H1 (cell line): Measurements from ENCODE around the gene RNU11. TPM values are rescaled to one million over a fixed set of nuclear protein-coding genes. Genes with fewer than 3 reads are reported as not detected.

Source experiments
- CTCF ChIA-PET: fragments of 300-600 bp; sonication (Branson Sonifier 250); formaldehyde crosslinking; loops from one replicate; lab custom pipeline; 2021; ENCODE audit not compliant: partially characterized antibody; lab: Charles Lee
- POLR2A ChIA-PET: fragments of 300-600 bp; sonication (Branson Sonifier 250); formaldehyde crosslinking; loops from one replicate; lab custom pipeline; 2021; ENCODE audit warnings: inconsistent platforms; ENCODE audit not compliant: partially characterized antibody; lab: Charles Lee
- DNase-seq, 2 experiments: peaks; one replicate each; pipeline versions ENCODE4 v3.0.0 to v3.0.0-alpha.2; 2010 to 2022; ENCODE audit warnings: low spot score in 2 of 2, low read depth in 1 of 2, mixed read lengths in 1 of 2
- FAIRE-seq: peaks from 2 replicates; lab custom pipeline; 2011; peaks lifted over from hg19 to GRCh38; lab: Jason Lieb, UNC
- H2AFZ ChIP-seq: 2 replicates; pipeline ENCODE4 v1.8.1; 2012; ENCODE audit warnings: low read length, inconsistent platforms
- H2AK5ac ChIP-seq: 2 replicates; pipeline ENCODE4 v1.6.1; 2013; ENCODE audit warnings: low read depth, low read length
- H2BK120ac ChIP-seq: replicated peaks from 2 replicates; pipeline ENCODE3; 2013; ENCODE audit warnings: low read depth, low read length, inconsistent platforms
- H2BK12ac ChIP-seq: 2 replicates; pipeline ENCODE4 v1.6.1; 2013; ENCODE audit warnings: low read depth, low read length
- H2BK15ac ChIP-seq: 2 replicates; pipeline ENCODE4 v1.6.1; 2013; ENCODE audit warnings: low read length
- H2BK20ac ChIP-seq: 2 replicates; pipeline ENCODE4 v1.6.1; 2013; ENCODE audit warnings: low read length
- H2BK5ac ChIP-seq: 2 replicates; pipeline ENCODE4 v1.6.1; 2013; ENCODE audit warnings: low read depth, low read length
- H3K14ac ChIP-seq: 2 replicates; pipeline ENCODE4 v1.6.1; 2013; ENCODE audit warnings: inconsistent platforms; ENCODE audit not compliant: insufficient read length
- H3K18ac ChIP-seq: 2 replicates; pipeline ENCODE4 v1.6.1; 2013; ENCODE audit warnings: low read length; ENCODE audit errors: extremely low read depth
- H3K23ac ChIP-seq: 2 replicates; pipeline ENCODE4 v1.6.1; 2013; ENCODE audit warnings: inconsistent platforms; ENCODE audit not compliant: insufficient read length
- H3K23me2 ChIP-seq: 2 replicates; pipeline ENCODE4 v1.6.1; 2013; ENCODE audit warnings: low read depth, low read length
- H3K27ac ChIP-seq: 2 replicates; pipeline ENCODE4 v1.6.1; 2011; ENCODE audit warnings: low read depth, low read length, inconsistent platforms
- H3K27me3 ChIP-seq, 4 experiments: replicated peaks in 1 of 4; 1 replicate in 1 of 4; 2 replicates in 3 of 4; pipeline versions ENCODE4 v1.6.1 to v1.8.1; 2011 to 2013; ENCODE audit warnings: low read length in 3 of 4, mild to moderate bottlenecking in 3 of 4, inconsistent platforms in 2 of 4, mixed read lengths in 2 of 4, moderate library complexity in 1 of 4; ENCODE audit not compliant: control insufficient read depth in 3 of 4, insufficient read depth in 3 of 4; ENCODE audit errors: extremely low read depth in 1 of 4
- H3K36me3 ChIP-seq, 4 experiments: 2 replicates each; pipeline versions ENCODE4 v1.6.1 to v1.8.1; 2011 to 2013; ENCODE audit warnings: mild to moderate bottlenecking in 4 of 4, low read length in 3 of 4, moderate library complexity in 2 of 4, control low read depth in 1 of 4, inconsistent platforms in 1 of 4; ENCODE audit not compliant: insufficient read depth in 4 of 4, control insufficient read depth in 2 of 4
- H3K4ac ChIP-seq: replicated peaks from 2 replicates; pipeline ENCODE3; 2013; ENCODE audit warnings: low read length, low read depth, mixed read lengths, inconsistent platforms; ENCODE audit not compliant: insufficient read length
- H3K4me1 ChIP-seq, 4 experiments: replicated peaks in 1 of 4; 1 replicate in 1 of 4; 2 replicates in 3 of 4; pipeline versions ENCODE4 v1.6.1 to v1.8.1; 2011 to 2013; ENCODE audit warnings: low read length in 3 of 4, inconsistent platforms in 2 of 4, mixed read lengths in 1 of 4; ENCODE audit not compliant: insufficient read depth in 4 of 4, control insufficient read depth in 3 of 4
- H3K4me2 ChIP-seq, 2 experiments: 2 replicates each; pipeline versions ENCODE4 v1.6.1 to v1.8.1; 2011 to 2013; ENCODE audit warnings: low read depth in 2 of 2, low read length in 2 of 2, control low read depth in 1 of 2, inconsistent platforms in 1 of 2, mild to moderate bottlenecking in 1 of 2; ENCODE audit not compliant: insufficient read depth in 1 of 2
- H3K4me3 ChIP-seq, 4 experiments: fragments of 200-600, 300-600 bp in 1 of 4; sonication (generic), shearing (Covaris generic), sonication (Bioruptor Twin) in 1 of 4; 2 replicates each; pipeline versions ENCODE4 v1.5.1 to v1.8.1; 2011 to 2016; ENCODE audit warnings: low read length in 4 of 4, low read depth in 3 of 4, control low read depth in 2 of 4, inconsistent platforms in 2 of 4, mild to moderate bottlenecking in 2 of 4, mixed read lengths in 1 of 4, moderate library complexity in 1 of 4; ENCODE audit not compliant: insufficient read depth in 2 of 4; ENCODE audit errors: extremely low read depth in 1 of 4
- H3K56ac ChIP-seq: replicated peaks from 2 replicates; pipeline ENCODE3; 2013; ENCODE audit warnings: low read depth, mild to moderate bottlenecking, mixed read lengths, low read length, inconsistent platforms; ENCODE audit not compliant: insufficient read length
- H3K79me1 ChIP-seq: 2 replicates; pipeline ENCODE4 v1.6.1; 2013; ENCODE audit warnings: low read depth, low read length, control low read depth
- H3K79me2 ChIP-seq, 2 experiments: 2 replicates each; pipeline versions ENCODE4 v1.6.1 to v1.8.1; 2012 to 2013; ENCODE audit warnings: low read length in 2 of 2, mild to moderate bottlenecking in 2 of 2, inconsistent platforms in 1 of 2; ENCODE audit not compliant: insufficient read depth in 2 of 2, control insufficient read depth in 1 of 2
- H3K9ac ChIP-seq, 4 experiments: replicated peaks in 1 of 4; 1 replicate in 1 of 4; 2 replicates in 3 of 4; pipeline versions ENCODE4 v1.6.1 to v1.8.1; 2011 to 2013; ENCODE audit warnings: low read depth in 3 of 4, low read length in 3 of 4, control low read depth in 2 of 4, mild to moderate bottlenecking in 2 of 4, moderate library complexity in 2 of 4, inconsistent platforms in 1 of 4; ENCODE audit errors: extremely low read depth in 1 of 4
- H3K9me3 ChIP-seq, 2 experiments: 2 replicates each; pipeline versions ENCODE4 v1.6.1 to v1.8.1; 2012 to 2013; ENCODE audit warnings: mild to moderate bottlenecking in 2 of 2, moderate library complexity in 2 of 2, control low read depth in 1 of 2, inconsistent platforms in 1 of 2, low read depth in 1 of 2, low read length in 1 of 2, mixed read lengths in 1 of 2; ENCODE audit not compliant: insufficient read depth in 2 of 2
- H4K20me1 ChIP-seq, 2 experiments: replicated peaks in 1 of 2; 2 replicates each; pipeline versions ENCODE3 to v1.8.1; 2011 to 2013; ENCODE audit warnings: inconsistent platforms in 2 of 2, low read length in 2 of 2, mild to moderate bottlenecking in 1 of 2; ENCODE audit not compliant: insufficient read depth in 2 of 2, control insufficient read depth in 1 of 2
- H4K5ac ChIP-seq: 2 replicates; pipeline ENCODE4 v1.6.1; 2013; ENCODE audit warnings: low read length, low read depth, mixed read lengths, inconsistent platforms; ENCODE audit not compliant: insufficient read length
- H4K8ac ChIP-seq: 2 replicates; pipeline ENCODE4 v1.8.0; 2013; ENCODE audit warnings: mild to moderate bottlenecking, moderate library complexity, low read length, inconsistent platforms; ENCODE audit not compliant: insufficient read depth; ENCODE audit errors: extremely low read depth
- H4K91ac ChIP-seq: replicated peaks from 2 replicates; pipeline ENCODE3; 2013; ENCODE audit warnings: low read length, mixed read lengths, inconsistent platforms; ENCODE audit not compliant: insufficient read length
- BACH1 ChIP-seq: IDR thresholded peaks from 2 replicates; pipeline ENCODE4 v1.6.1; 2012; ENCODE audit warnings: low read length, improper control_type of control experiment
- EGR1 ChIP-seq: IDR thresholded peaks from 2 replicates; pipeline ENCODE4 v1.6.1; 2011; ENCODE audit warnings: low read depth, low read length, borderline replicate concordance
- GTF2F1 ChIP-seq: IDR thresholded peaks from 2 replicates; pipeline ENCODE4 v1.6.1; 2012; ENCODE audit warnings: low read depth, low read length, improper control_type of control experiment, borderline replicate concordance
- HDAC2 ChIP-seq, 2 experiments: fragments of 300-600 bp in 1 of 2; sonication (generic) in 1 of 2; IDR thresholded peaks; 2 replicates each; pipeline ENCODE4 v1.6.1; 2011 to 2012; ENCODE audit warnings: low read depth in 2 of 2, low read length in 2 of 2, mild to moderate bottlenecking in 2 of 2, moderate library complexity in 2 of 2, borderline replicate concordance in 1 of 2, inconsistent platforms in 1 of 2
- JUND ChIP-seq: IDR thresholded peaks from 2 replicates; pipeline ENCODE4 v1.6.1; 2011; ENCODE audit warnings: mild to moderate bottlenecking, improper control_type of control experiment, low read length
- KDM5A ChIP-seq: fragments of 200-600 bp; IDR thresholded peaks from 2 replicates; pipeline ENCODE4 v1.7.1; 2012; ENCODE audit warnings: mild to moderate bottlenecking, low read length, inconsistent platforms, mixed read lengths
- PHF8 ChIP-seq: fragments of 200-600 bp; sonication (generic); conservative IDR thresholded peaks from 2 replicates; pipeline ENCODE4 v1.7.1; 2012; ENCODE audit warnings: low read depth, mild to moderate bottlenecking, inconsistent platforms, low read length, moderate library complexity
- WGBS, 2 experiments: shearing (Covaris generic) in 1 of 2; methylation state at CpG; one replicate each; pipeline versions ENCODE4 v1.1.6 to v1.1.7; 2013 to 2015; ENCODE audit warnings: low lambda C conversion rate in 2 of 2, mixed read lengths in 2 of 2, inconsistent platforms in 1 of 2, low coverage in 1 of 2, missing lambda C conversion rate in 1 of 2; ENCODE audit not compliant: insufficient replicate concordance in 2 of 2, insufficient coverage in 1 of 2, insufficient read length in 1 of 2; ENCODE audit errors: extremely low coverage in 1 of 2, missing lambda C conversion rate in 1 of 2; 5-methylcytosine and 5-hydroxymethylcytosine counted together
- polyA plus RNA-seq, 7 experiments: library from polyadenylated mRNA; depleted of rRNA in 3 of 7; stranded (reverse) in 5 of 7; unstranded in 2 of 7; fragments of >200 nt in 5 of 7; fragments of 200-250 nt in 2 of 7; gene quantifications; 1 replicate in 5 of 7; 2 replicates in 1 of 7; 4 replicates in 1 of 7; pipeline versions ENCODE4 v1.2.1 to v1.2.3, GENCODE V29; 2011 to 2013; ENCODE audit warnings: missing spikeins in 2 of 7, mixed read lengths in 2 of 7
- total RNA-seq: library from RNA; stranded (reverse); fragmentation: NEBNext Ultra II Directional; extraction: Animal tissue kit (Norgen Biotek cat#: 25700); gene quantifications from 2 replicates; pipeline ENCODE4 v1.2.1, GENCODE V29; 2021

The RNU11 gene
- total and polyA plus RNA-seq, 2 of the 8 experiments (the other 6 are each of a cell fraction or from before 2014, with no cell fraction given): not detected

- no peak overlapping the region for H3K14ac ChIP-seq
- H2AK5ac ChIP-seq: 0 out of 2 replicates have a peak overlapping the region, but pooled peaks have one; percentile 75
- H2BK12ac ChIP-seq: peak overlapping the region; percentile 87; the same call in 1 of the 2 replicates
- TF ChIP-seq EGR1 (no peak), PHF8 (no peak), GTF2F1 (no peak), HDAC2 (IDR thresholded peaks at IDR 0.05; ENCODE audit: borderline replicate concordance in 1 of 2, low read depth in 2 of 2, low read length in 2 of 2) (no peak), BACH1 (no peak), JUND (no peak), KDM5A (no peak)
- no peak overlapping the region for H4K5ac ChIP-seq
- no peaks in the 10 kb centered on the region for H3K79me1 ChIP-seq
- WGBS, 2 experiments: 87% methylated on average over 7 of the region's 7 CpGs; no CpG with 5 or more reads in 1 of the 2 experiments
- H3K9me3 ChIP-seq: no peaks in the 10 kb centered on the region
- no peak overlapping the region for H3K4me3 ChIP-seq
- no peak overlapping the region; a peak in 1 of 7 replicates for H3K9ac ChIP-seq
- peak overlapping the region; percentile 95 for H2BK15ac ChIP-seq
- H2AFZ ChIP-seq: peak overlapping the region; percentile 78; the same call in 1 of the 2 replicates
- H3K23ac ChIP-seq: no peak overlapping the region
- H2BK120ac ChIP-seq: no peak overlapping the region
- H2BK20ac ChIP-seq: no peak overlapping the region; the same call in 1 of the 2 replicates
- H4K91ac ChIP-seq: no peak overlapping the region
- no peak overlapping the region for H3K18ac ChIP-seq
- FAIRE-seq (no peak), DNase-seq (no peak)
- peak overlapping the region; percentile 48; the same call in 1 of the 2 replicates for H4K8ac ChIP-seq
- peak overlapping the region; percentile 44; the same call in 1 of the 2 replicates for H2BK5ac ChIP-seq
- CTCF ChIA-PET: interaction anchor here (0.7 to 0.9 kb wide), 2 partner anchors 13 to 218 kb away, joined by 3 to 4 read pairs; no protein-coding TSS in a partner anchor
- H3K4ac ChIP-seq: no peak overlapping the region
- no peak overlapping the region for H3K56ac ChIP-seq
- no peak overlapping the region for H3K27ac ChIP-seq
- peaks cover 4 to 15% (median 5%) of the 10 kb centered on the region in 4 experiments; a peak in 4 of 7 replicates for H3K4me1 ChIP-seq
- H3K27me3 ChIP-seq: no peaks in the 10 kb centered on the region
- H3K79me2 ChIP-seq: no peaks in the 10 kb centered on the region
- no peaks in the 10 kb centered on the region for H4K20me1 ChIP-seq
- POLR2A ChIA-PET: interaction anchor here (0.8 to 1.8 kb wide), 7 partner anchors 15 to 84 kb away, joined by 3 to 8 read pairs (median 4); partner anchors contain the start of genes RNU11 and YTHDF2
- peaks cover 4% of the 10 kb centered on the region; the same call in 1 of the 2 replicates for H3K23me2 ChIP-seq
- H3K36me3 ChIP-seq: no peaks in the 10 kb centered on the region
- peak overlapping the region in 1 of 2 experiments; percentile 30; a peak in 2 of 4 replicates for H3K4me2 ChIP-seq
Observed at GRCh38 chr1:28663871-28664470, 15.6 kb downstream of the RNU11 start.
